ENCODE measurements around the gene OMP. TPM values are rescaled to one million over a fixed set of nuclear protein-coding genes. Genes with fewer than 3 reads are reported as not detected.

The OMP gene
- total and polyA plus RNA-seq, 2 of the 13 experiments (the other 11 are each of a cell fraction or from before 2014, with no cell fraction given), result not detected

- TF ChIP-seq ZNF740 (CRISPR knock-in tag; IDR thresholded peaks at IDR 0.05) (peak; percentile 57; the same call in 1 of the 2 replicates), ZNF749 (CRISPR knock-in tag; IDR thresholded peaks at IDR 0.05; ENCODE audit: borderline replicate concordance) (no peak), ZNF713 (CRISPR knock-in tag; IDR thresholded peaks at IDR 0.05) (peak; percentile 43; the same call in 1 of the 2 replicates), ZNF513 (CRISPR knock-in tag; conservative IDR thresholded peaks at IDR 0.05) (0 out of 2 replicates have a peak, but pooled peaks have one; percentile 62), YY1 (IDR thresholded peaks at IDR 0.05; ENCODE audit: insufficient read depth, insufficient replicate concordance, low read depth, low read length) (peak; percentile 34), ELF1 (CRISPR knock-in tag; IDR thresholded peaks at IDR 0.05) (peak; percentile 47; the same call in 1 of the 2 replicates), ZNF777 (CRISPR knock-in tag; IDR thresholded peaks at IDR 0.05) (peak; percentile 72), NRL (CRISPR knock-in tag; IDR thresholded peaks at IDR 0.05; ENCODE audit: borderline replicate concordance) (peak; percentile 38; the same call in 1 of the 2 replicates), TEF (CRISPR knock-in tag; IDR thresholded peaks at IDR 0.05) (peak; percentile 40; the same call in 1 of the 2 replicates), ETS1 (CRISPR knock-in tag; IDR thresholded peaks at IDR 0.05) (no peak), HNRNPL (IDR thresholded peaks at IDR 0.05; ENCODE audit: low read depth, low read length) (0 out of 2 replicates have a peak, but pooled peaks have one; percentile 34), STAT5B (CRISPR knock-in tag; IDR thresholded peaks at IDR 0.05) (0 out of 2 replicates have a peak, but pooled peaks have one; percentile 69), ZNF138 (CRISPR knock-in tag; IDR thresholded peaks at IDR 0.05; ENCODE audit: low read depth) (no peak; the same call in 1 of the 2 replicates), PATZ1 (CRISPR knock-in tag; IDR thresholded peaks at IDR 0.05) (peak; percentile 89), ZMYM2 (CRISPR knock-in tag; IDR thresholded peaks at IDR 0.05) (0 out of 2 replicates have a peak, but pooled peaks have one; percentile 38), RBAK (CRISPR knock-in tag; IDR thresholded peaks at IDR 0.05) (no peak), ELF3 (CRISPR knock-in tag; IDR thresholded peaks at IDR 0.05) (peak; percentile 56; the same call in 1 of the 2 replicates), ZSCAN25 (CRISPR knock-in tag; IDR thresholded peaks at IDR 0.05) (0 out of 2 replicates have a peak, but pooled peaks have one; percentile 6), ZBTB3 (CRISPR knock-in tag; IDR thresholded peaks at IDR 0.05; ENCODE audit: borderline replicate concordance, low read depth) (no peak), BRD4 (CRISPR knock-in tag; IDR thresholded peaks at IDR 0.05) (0 out of 2 replicates have a peak, but pooled peaks have one; percentile 51), REL (CRISPR knock-in tag; conservative IDR thresholded peaks at IDR 0.05) (0 out of 2 replicates have a peak, but pooled peaks have one; percentile 45), MYC (CRISPR knock-in tag; IDR thresholded peaks at IDR 0.05; ENCODE audit: borderline replicate concordance) (peak; percentile 58), MAX (IDR thresholded peaks at IDR 0.05) (peak; percentile 50), ZNF34 (CRISPR knock-in tag; IDR thresholded peaks at IDR 0.05; ENCODE audit: borderline replicate concordance) (0 out of 2 replicates have a peak, but pooled peaks have one; percentile 53)
These were observed 24.7 kb downstream of the OMP start (continued) for GRCh38 chr11:77127235-77127911.

Measured in HepG2 (cell line).